Measurements from ENCODE around the gene SNAI1.
"Not testable (repeated sequence)": the region's sequence is repeated elsewhere in the genome, so short reads cannot be mapped to it uniquely, and the experiment has no call there.

SNAI1 gene

GRCh38 chr20:49964964-49965780 lies 17.6 kb upstream of the SNAI1 start:
- DNase-seq: peak; percentile 59

- DNase-seq: no peak
These were observed 16.9 kb upstream of the SNAI1 start for GRCh38 chr20:49965781-49966305.

- DNase-seq: no peak
These were observed 15.9 kb upstream of the SNAI1 start for GRCh38 chr20:49966861-49967260.

GRCh38 chr20:49969234-49969633 lies 13.5 kb upstream of the SNAI1 start:
- no peak for DNase-seq

- DNase-seq: no peak
These were observed 12.8 kb upstream of the SNAI1 start for GRCh38 chr20:49969946-49970345.

- DNase-seq: no peak
These were observed 12.3 kb upstream of the SNAI1 start for GRCh38 chr20:49970498-49970897.

- no peak for DNase-seq
These were observed 8.8 kb upstream of the SNAI1 start for GRCh38 chr20:49973981-49974380.

- no peak for DNase-seq
These were observed 6.2 kb upstream of the SNAI1 start for GRCh38 chr20:49976542-49976941.

- not testable (repeated sequence) for DNase-seq
These were observed 5.0 kb upstream of the SNAI1 start for GRCh38 chr20:49977740-49978139.

GRCh38 chr20:49978685-49979029 lies 4.1 kb upstream of the SNAI1 start:
- no peak for DNase-seq

- peak; percentile 63 for DNase-seq
These were observed 3.5 kb upstream of the SNAI1 start for GRCh38 chr20:49979030-49979832.

GRCh38 chr20:49980140-49981008 lies 2.4 kb upstream of the SNAI1 start:
- no peak for DNase-seq

- DNase-seq: no peak
These were observed 1.3 kb upstream of the SNAI1 start for GRCh38 chr20:49981218-49982071.

GRCh38 chr20:49982072-49982345 lies 771 bp upstream of the SNAI1 start:
- no peak for DNase-seq

- no peak for DNase-seq
These were observed 505 bp downstream of the SNAI1 start for GRCh38 chr20:49983123-49983847.

- DNase-seq: no peak
These were observed 1.1 kb downstream of the SNAI1 start for GRCh38 chr20:49983848-49984408.

GRCh38 chr20:49984426-49985153 lies 1.8 kb downstream of the SNAI1 start:
- DNase-seq: no peak

GRCh38 chr20:49985157-49985556 lies 2.4 kb downstream of the SNAI1 start:
- no peak for DNase-seq

- no peak for DNase-seq
These were observed 2.8 kb downstream of the SNAI1 start for GRCh38 chr20:49985617-49986016.

- DNase-seq: no peak
These were observed 3.3 kb downstream of the SNAI1 start for GRCh38 chr20:49986049-49986448.

All from hematopoietic multipotent progenitor cell treated with erythropoietin and hydrocortisone succinate and interleukin-3 and kit ligand, for 8 days (in vitro differentiated cells).